B cell (primary cell): ENCODE results near the gene CUTC. TPM values are rescaled to one million over a fixed set of nuclear protein-coding genes. Genes with fewer than 3 reads are reported as not detected.

ENCODE experiments used
- ATAC-seq: fragments of 200-7000 bp; cut with Tn5 transposase; one replicate; pipeline ENCODE4 v1.10.0; 2021; ENCODE audit warnings: low read depth, mild to moderate bottlenecking, moderate number of reproducible peaks, moderate library complexity
- CTCF ChIA-PET: fragments of 350-600 bp; sonication (Branson Sonifier 250); formaldehyde crosslinking; loops from one replicate; lab custom pipeline; 2021; ENCODE audit warnings: antibody characterized with exemption, inconsistent platforms; lab: Charles Lee
- POLR2A ChIA-PET: fragments of 350-600 bp; sonication (Branson Sonifier 250); formaldehyde crosslinking; loops from one replicate; lab custom pipeline; 2021; ENCODE audit warnings: antibody characterized with exemption; lab: Charles Lee
- DNase-seq: peaks from one replicate; pipeline ENCODE4 v3.0.0; 2013
- H2AFZ ChIP-seq: 2 replicates; pipeline ENCODE4 v1.6.1; 2012; ENCODE audit warnings: mild to moderate bottlenecking, low read depth, low read length; ENCODE audit not compliant: insufficient read depth, poor library complexity, severe bottlenecking
- H3K27ac ChIP-seq, 2 donors: 1 replicate in 1 of 2; 2 replicates in 1 of 2; pipeline ENCODE4 v1.5.1; 2012 to 2013; ENCODE audit warnings: low read length in 2 of 2, mild to moderate bottlenecking in 2 of 2, moderate library complexity in 1 of 2
- H3K27me3 ChIP-seq, 4 experiments: fragments of 200-600 bp in 1 of 4; sonication (generic) in 1 of 4; replicated peaks in 1 of 4; 1 replicate in 2 of 4; 2 replicates in 2 of 4; pipeline versions ENCODE4 v1.6.1 to v1.7.0; 2013 to 2016; ENCODE audit warnings: low read length in 3 of 4, mild to moderate bottlenecking in 2 of 4, mixed read lengths in 1 of 4, moderate library complexity in 1 of 4; ENCODE audit not compliant: insufficient read depth in 4 of 4, control insufficient read depth in 3 of 4; ENCODE audit errors: control extremely low read depth in 1 of 4
- H3K36me3 ChIP-seq, 2 experiments: replicated peaks in 1 of 2; 1 replicate in 1 of 2; 2 replicates in 1 of 2; pipeline versions ENCODE4 v1.6.1 to v1.7.1; 2013; ENCODE audit warnings: low read length in 1 of 2; ENCODE audit not compliant: insufficient read depth in 2 of 2, control insufficient read depth in 1 of 2; ENCODE audit errors: control extremely low read depth in 1 of 2, extremely low read depth in 1 of 2
- H3K4me1 ChIP-seq, 2 donors: fragments of 200-600 bp in 1 of 2; sonication (generic) in 1 of 2; 1 replicate in 1 of 2; 2 replicates in 1 of 2; pipeline versions ENCODE4 v1.5.1 to v1.6.1; 2013 to 2017; ENCODE audit warnings: low read length in 2 of 2; ENCODE audit not compliant: control insufficient read depth in 2 of 2, insufficient read depth in 2 of 2
- H3K4me2 ChIP-seq: replicated peaks from 2 replicates; pipeline ENCODE3; 2012; ENCODE audit warnings: mild to moderate bottlenecking, low read depth, low read length; ENCODE audit not compliant: poor library complexity, severe bottlenecking
- H3K4me3 ChIP-seq, 5 experiments: fragments of 200-600 bp in 1 of 5; sonication (generic) in 1 of 5; 1 replicate in 3 of 5; 2 replicates in 2 of 5; pipeline versions ENCODE4 v1.5.1 to v1.7.0; 2011 to 2016; ENCODE audit warnings: low read length in 4 of 5, mild to moderate bottlenecking in 4 of 5, low read depth in 2 of 5, control low read depth in 1 of 5, moderate library complexity in 1 of 5; ENCODE audit not compliant: insufficient read depth in 1 of 5; ENCODE audit errors: control extremely low read depth in 1 of 5, extremely low read depth in 1 of 5
- H3K79me2 ChIP-seq: fragments of 200-600 bp; sonication (generic); one replicate; pipeline ENCODE4 v1.6.0; 2016; ENCODE audit warnings: low read length; ENCODE audit not compliant: control insufficient read depth, insufficient read depth
- H3K9ac ChIP-seq: fragments of 200-600 bp; sonication (generic); 2 replicates; pipeline ENCODE4 v1.6.1; 2017; ENCODE audit warnings: mild to moderate bottlenecking, low read length, moderate library complexity
- H3K9me3 ChIP-seq, 3 donors: one replicate each; pipeline versions ENCODE4 v1.6.1 to v1.7.1; 2013; ENCODE audit warnings: low read length in 2 of 3; ENCODE audit not compliant: control insufficient read depth in 2 of 3, insufficient read depth in 1 of 3; ENCODE audit errors: control extremely low read depth in 1 of 3
- H4K20me1 ChIP-seq: 2 replicates; pipeline ENCODE4 v1.6.0; 2012; ENCODE audit warnings: mild to moderate bottlenecking, low read length; ENCODE audit not compliant: insufficient read depth, control insufficient read depth, poor library complexity, severe bottlenecking
- H3K27ac Mint-ChIP-seq: one replicate; pipeline ENCODE4 v1.8.0; 2021; ENCODE audit warnings: mixed read lengths
- H3K27me3 Mint-ChIP-seq: one replicate; pipeline ENCODE4 v1.8.0; 2021; ENCODE audit warnings: mixed read lengths
- H3K4me1 Mint-ChIP-seq: one replicate; pipeline ENCODE4 v1.8.0; 2021; ENCODE audit warnings: mixed read lengths
- H3K4me3 Mint-ChIP-seq: one replicate; pipeline ENCODE4 v1.8.0; 2021; ENCODE audit warnings: mixed read lengths
- H3K9me3 Mint-ChIP-seq: one replicate; pipeline ENCODE4 v1.8.0; 2022; ENCODE audit warnings: mixed read lengths; ENCODE audit not compliant: insufficient read depth
- CTCF ChIP-seq: fragments of 200-600 bp; IDR thresholded peaks from one replicate; pipeline ENCODE4 v1.8.0; 2022; ENCODE audit warnings: antibody characterized with exemption, mild to moderate bottlenecking
- EZH2 ChIP-seq: IDR thresholded peaks from 2 replicates; pipeline ENCODE4 v1.6.1; 2012; ENCODE audit warnings: borderline replicate concordance, low read depth, mild to moderate bottlenecking, moderate library complexity, low read length; ENCODE audit not compliant: insufficient read depth, poor library complexity, severe bottlenecking
- WGBS: methylation state at CpG from one replicate; pipeline ENCODE4 v1.1.5; 2013; ENCODE audit warnings: missing lambda C conversion rate; ENCODE audit not compliant: insufficient coverage; 5-methylcytosine and 5-hydroxymethylcytosine counted together
- intact Hi-C: fragments of 100-400 bp; cut with micrococcal nuclease; formaldehyde crosslinking; loops from one replicate; pipeline ENCODE4 v1.10.0; 2022
- polyA plus RNA-seq: library from polyadenylated mRNA; depleted of rRNA; stranded (reverse); fragments of >200 nt; gene quantifications from 2 replicates; pipeline ENCODE4 v1.2.3, GENCODE V29; 2012
- total RNA-seq, 2 donors: library from RNA; stranded (reverse); fragments of 120-200 nt in 1 of 2; gene quantifications; 1 replicate in 1 of 2; 2 replicates in 1 of 2; pipeline versions ENCODE4 v1.2.3 to v1.2.4, GENCODE V29; 2013 to 2022

Gene CUTC
- total and polyA plus RNA-seq, 2 donors (not counting 1 experiment from before 2014, with no cell fraction given) = 22.8 to 33.3 TPM

GRCh38 chr10:99754670-99755069, 22.6 kb downstream of the CUTC start:
- no peaks in the 10 kb centered on the region for H3K9me3 Mint-ChIP-seq
- H3K27me3 Mint-ChIP-seq = no peaks in the 10 kb centered on the region
- H3K27ac Mint-ChIP-seq = no peak overlapping the region
- Histone ChIP-seq H3K36me3 (peaks cover 26 to 73% of the 10 kb centered on the region in 2 experiments), H3K9ac (no peak overlapping the region), H3K27ac (no peak overlapping the region), H3K4me3 (no peak overlapping the region), H2AFZ (no peak overlapping the region), H3K27me3 (no peaks in the 10 kb centered on the region), H3K4me1 (peaks cover 0 to 5% of the 10 kb centered on the region in 2 donors), H3K79me2 (no peaks in the 10 kb centered on the region), H4K20me1 (no peaks in the 10 kb centered on the region), H3K9me3 (no peaks in the 10 kb centered on the region), H3K4me2 (no peak overlapping the region)
- intact Hi-C loops = no loop called here
- TF ChIP-seq EZH2 = no peak
- H3K4me3 Mint-ChIP-seq = no peak overlapping the region
- ChIA-PET POLR2A (no interaction called here), CTCF (no interaction called here)
- ATAC-seq = no peak
- WGBS = no CpG with 5 or more reads among the region's 1 CpG
- peaks cover 7% of the 10 kb centered on the region for H3K4me1 Mint-ChIP-seq
- DNase-seq = no peak

- Histone ChIP-seq H3K79me2 (no peaks in the 10 kb centered on the region), H3K4me3 (no peak overlapping the region), H3K27me3 (no peaks in the 10 kb centered on the region), H2AFZ (no peak overlapping the region), H3K27ac (no peak overlapping the region), H3K4me1 (peaks cover 0 to 5% of the 10 kb centered on the region in 2 donors), H4K20me1 (no peaks in the 10 kb centered on the region), H3K9me3 (no peaks in the 10 kb centered on the region), H3K4me2 (no peak overlapping the region), H3K36me3 (peaks cover 28 to 71% of the 10 kb centered on the region in 2 experiments), H3K9ac (no peak overlapping the region)
- ChIA-PET POLR2A (no interaction called here), CTCF (no interaction called here)
- TF ChIP-seq CTCF (no peak), EZH2 (no peak)
- intact Hi-C loops = no loop called here
- Mint-ChIP-seq H3K9me3 (no peaks in the 10 kb centered on the region), H3K27ac (no peak overlapping the region), H3K4me1 (peaks cover 7% of the 10 kb centered on the region), H3K27me3 (no peaks in the 10 kb centered on the region), H3K4me3 (no peak overlapping the region)
- DNase-seq = no peak
- no CpG with 5 or more reads among the region's 1 CpG for WGBS
- ATAC-seq = no peak
Measured at GRCh38 chr10:99756159-99756558, 24.1 kb downstream of the CUTC start.
